ENCODE data around the gene METTL23.
"Not testable (repeated sequence)": the region's sequence is repeated elsewhere in the genome, so short reads cannot be mapped to it uniquely, and the experiment has no call there.

The METTL23 gene

DNA sequence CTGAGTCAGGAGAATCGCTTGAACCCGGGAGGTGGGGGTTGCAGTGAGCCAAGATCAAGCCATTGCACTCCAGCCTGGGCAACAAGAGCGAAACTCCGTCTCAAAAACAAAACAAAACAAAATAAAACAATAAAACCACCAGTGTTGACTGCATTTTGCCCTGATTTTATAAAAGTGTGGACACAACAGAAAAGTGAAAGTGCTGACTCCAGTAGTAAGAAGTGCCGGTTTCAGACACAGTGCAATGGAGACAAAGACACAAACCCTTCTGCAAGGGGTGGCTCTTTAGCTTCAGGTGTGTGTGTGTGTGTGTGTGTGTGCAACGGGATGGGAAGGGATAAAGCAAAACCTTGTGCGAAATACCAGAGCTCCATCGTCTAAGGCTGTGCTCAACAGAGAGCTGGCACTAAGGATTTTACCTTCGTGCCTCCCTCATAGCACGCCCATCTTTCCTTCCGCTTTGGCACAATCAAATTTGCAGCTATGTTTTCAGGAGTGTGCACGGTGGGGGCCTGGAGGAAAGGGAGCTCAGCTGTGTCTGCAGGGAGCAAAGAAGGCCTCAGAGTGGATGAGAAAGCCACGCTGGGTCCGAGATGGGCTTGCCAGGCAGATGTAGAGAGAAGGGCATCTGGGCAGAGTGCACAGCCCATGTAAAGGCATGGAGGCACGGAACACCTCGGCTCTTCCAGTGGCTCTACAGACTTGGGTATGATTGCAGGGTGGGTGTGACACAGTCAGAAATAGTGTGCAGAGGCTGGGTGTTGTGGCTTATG lies 31.4 kb upstream of the METTL23 start:
- no peak for DNase-seq

DNA sequence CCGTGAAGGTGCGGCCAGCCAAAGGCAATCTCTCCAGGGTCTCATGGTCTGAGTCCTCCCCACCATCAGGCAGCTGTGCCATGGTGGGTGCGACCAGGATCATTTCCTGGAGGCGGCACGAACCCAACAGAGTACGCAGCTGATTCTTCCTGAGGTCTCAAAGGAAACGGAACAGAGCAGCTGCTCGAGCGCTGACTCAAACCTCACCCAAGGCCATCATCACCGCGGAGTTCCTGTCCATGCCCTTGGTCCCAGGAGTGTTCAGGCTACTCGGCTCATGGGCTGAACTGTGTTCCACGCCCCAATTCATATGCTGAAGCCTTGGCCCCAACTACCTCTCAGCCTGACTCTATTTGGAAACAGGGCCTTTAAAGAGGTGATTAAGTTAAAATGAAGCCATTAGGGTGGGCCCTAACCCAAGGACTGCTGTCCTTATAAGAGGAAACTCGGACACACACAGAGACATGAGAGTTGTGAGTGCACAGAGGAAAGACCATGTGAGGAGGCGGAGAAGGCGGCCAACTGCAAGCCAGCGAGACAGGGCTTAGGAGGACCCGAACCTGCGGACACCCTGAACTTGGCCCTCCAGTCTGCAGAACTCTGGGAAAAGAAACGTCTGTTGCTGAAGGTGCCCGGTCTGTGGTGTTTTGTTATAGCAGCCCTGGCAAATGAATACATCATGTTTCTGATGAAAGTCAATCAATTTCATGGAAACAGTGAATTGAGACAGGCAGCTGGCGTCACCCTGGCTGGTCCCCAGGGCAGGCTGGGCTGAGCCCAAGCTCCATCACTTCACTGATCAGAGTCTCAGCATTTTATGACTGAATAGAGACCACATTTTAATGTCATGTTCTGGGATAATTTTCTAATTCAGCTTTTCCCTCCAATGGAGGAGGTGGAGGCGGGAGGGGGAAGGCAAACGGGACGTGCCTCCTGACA lies 29.6 kb upstream of the METTL23 start:
- no peak for DNase-seq

DNA sequence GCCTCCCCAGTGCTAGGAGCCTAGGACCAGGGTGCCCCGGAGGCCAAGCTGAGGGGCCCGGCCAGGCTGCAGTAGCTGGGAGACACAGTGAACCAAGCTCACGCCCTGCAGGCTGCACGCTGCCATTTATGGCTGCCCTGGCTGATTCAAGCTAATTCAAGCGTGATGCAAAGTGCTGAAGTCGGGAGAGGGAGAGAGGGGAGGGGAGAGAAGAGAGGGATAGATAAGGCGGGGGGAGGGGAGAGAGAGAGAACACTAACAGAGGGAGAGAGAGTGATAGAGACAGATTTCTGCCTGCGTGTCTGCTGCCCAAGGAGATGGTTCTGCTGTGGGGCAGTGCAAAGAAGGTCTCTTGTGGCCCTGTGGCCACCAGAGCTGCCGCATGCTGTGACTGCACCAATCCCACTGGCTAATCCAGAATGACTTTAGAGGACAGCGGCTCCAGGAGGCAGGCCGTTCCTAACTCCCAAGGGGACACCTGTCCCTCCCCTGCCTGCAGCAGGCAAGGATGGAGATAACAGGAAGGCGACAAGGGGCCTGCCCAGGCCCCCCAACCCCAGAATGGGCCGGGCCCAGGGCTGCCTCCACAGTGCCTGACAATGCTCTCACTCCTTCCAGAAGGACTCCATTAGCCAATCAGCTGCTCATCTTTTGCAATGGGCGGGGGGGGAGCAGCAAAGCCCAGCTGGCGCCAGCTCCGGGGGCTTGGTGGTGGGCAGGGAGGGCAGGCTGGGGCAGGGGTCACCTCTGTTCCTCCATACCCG lies 28.8 kb upstream of the METTL23 start:
- no peak for DNase-seq

DNA sequence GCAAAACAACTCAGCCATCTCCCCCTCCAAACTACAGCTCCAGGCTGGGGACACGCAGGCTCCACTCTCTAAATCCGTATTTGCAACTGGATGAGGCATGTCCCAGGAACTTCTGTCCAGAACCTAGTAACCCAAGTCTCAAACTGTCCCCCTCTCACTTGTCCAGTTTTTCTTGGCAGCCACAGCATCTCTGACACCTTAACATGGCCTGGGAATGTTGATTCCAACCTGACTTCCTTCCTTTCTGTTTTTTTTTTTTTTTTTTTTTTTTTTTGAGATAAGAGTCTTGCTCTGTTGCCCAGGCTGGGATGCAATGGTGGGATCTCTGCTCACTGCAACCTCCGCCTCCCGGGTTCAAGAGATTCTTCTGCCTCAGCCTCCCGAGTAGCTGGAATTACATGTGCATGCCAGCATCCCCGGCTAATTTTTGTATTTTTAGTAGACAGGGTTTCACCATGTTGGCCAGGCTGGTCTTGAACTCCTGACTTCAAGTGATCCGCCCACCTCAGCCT lies 28.1 kb upstream of the METTL23 start:
- DNase-seq: not testable (repeated sequence)

DNA sequence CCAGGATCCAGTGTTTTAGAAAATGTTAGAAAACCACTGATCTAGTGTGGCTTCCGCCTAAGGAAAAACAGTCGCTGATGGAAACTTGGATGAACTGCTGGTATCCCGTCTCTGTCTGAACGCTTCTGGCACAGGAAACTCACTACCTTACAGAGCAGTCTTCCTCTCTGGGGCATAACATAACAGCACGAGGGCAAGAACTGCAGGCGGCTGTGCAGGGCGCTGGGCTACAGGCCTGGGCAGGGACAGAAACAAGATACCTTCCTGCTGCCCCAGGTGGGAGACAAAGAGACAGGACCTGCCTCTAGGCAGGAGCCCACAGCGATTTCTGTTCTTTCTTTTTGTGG lies 26.4 kb upstream of the METTL23 start:
- DNase-seq: no peak

DNA sequence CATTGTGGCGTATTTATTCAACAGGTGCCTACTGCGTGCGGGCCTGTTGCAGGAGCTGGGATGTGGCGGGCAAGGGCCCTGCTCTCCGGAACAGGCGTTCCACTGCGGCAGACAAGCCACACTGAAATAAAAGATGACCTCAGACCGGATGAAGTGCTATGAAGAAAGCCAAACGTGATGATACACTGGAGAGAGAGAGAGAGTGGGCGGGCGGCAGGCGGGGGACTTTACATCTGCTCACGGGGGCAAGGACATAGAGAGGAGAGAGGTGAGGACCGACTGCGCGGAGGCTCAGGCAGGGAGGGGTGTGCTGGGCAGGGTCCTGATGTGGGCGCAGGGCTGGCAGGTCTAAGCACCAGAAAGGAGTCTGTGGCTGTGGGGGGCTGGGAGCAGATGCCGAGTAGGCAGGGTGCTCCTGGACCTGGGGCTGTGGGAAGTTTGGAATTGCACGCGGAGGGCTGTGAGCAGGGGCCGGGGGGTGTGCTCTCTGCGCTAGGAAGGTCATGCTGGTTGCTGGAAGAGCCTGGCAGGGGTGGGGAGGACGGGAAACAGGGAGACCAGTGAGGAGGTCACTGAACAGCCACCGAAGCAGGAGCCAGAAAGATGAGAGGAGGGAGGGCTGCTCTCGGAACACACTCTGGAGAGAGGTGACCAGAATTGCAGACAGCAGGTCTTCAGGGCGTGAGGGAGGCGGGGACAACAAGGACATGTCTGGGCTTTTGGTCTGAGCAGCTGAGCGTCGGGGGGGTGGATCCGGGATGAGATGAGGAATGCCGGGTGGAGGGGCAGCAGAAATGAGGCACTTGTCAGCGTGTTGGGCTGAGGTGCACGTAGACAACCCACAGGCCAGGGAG lies 25.8 kb upstream of the METTL23 start:
- no peak for DNase-seq

DNA sequence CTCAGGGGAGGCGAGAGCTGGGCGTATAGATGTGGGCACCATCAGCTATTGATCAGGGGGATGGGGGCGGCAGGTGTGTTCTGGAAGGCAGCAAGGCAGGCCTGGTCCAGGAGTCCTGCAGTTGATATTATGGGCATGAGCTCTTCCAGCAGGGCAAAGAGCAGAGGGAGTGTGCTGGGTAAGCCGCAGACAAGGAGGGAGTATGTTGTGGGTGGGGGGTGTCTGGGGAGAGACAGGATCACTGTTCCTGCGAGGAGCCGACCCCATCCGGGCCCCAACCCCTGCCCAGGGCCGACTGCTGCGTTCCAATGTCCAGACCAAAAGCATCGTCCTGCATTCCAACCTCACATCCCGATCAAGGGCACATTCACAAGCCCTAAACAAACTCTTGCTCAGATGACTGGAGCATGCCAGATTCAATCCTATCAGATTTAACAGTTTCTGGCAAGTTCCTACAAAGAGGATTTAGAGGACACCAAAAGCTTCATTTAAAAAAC lies 25.1 kb upstream of the METTL23 start:
- DNase-seq: no peak

DNA sequence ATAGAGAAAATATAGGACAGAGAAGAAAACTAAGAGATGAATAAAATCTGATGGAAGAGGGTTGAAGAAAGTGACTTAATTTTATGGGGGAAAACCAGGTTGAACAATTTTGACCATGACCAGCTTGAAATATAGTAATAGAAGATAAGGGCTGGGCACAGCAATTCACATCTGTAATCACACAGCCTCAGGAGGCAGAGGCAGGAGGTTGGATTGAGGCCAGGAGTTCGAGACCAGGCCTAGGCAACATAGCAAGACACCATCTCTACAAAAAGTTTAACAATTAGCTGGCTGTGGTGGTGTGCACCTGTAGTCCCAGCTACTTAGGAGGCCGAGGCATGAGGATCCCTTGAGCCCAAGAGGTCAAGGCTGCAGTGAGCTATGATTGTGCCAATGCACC lies 24.6 kb upstream of the METTL23 start:
- DNase-seq: no peak

DNA sequence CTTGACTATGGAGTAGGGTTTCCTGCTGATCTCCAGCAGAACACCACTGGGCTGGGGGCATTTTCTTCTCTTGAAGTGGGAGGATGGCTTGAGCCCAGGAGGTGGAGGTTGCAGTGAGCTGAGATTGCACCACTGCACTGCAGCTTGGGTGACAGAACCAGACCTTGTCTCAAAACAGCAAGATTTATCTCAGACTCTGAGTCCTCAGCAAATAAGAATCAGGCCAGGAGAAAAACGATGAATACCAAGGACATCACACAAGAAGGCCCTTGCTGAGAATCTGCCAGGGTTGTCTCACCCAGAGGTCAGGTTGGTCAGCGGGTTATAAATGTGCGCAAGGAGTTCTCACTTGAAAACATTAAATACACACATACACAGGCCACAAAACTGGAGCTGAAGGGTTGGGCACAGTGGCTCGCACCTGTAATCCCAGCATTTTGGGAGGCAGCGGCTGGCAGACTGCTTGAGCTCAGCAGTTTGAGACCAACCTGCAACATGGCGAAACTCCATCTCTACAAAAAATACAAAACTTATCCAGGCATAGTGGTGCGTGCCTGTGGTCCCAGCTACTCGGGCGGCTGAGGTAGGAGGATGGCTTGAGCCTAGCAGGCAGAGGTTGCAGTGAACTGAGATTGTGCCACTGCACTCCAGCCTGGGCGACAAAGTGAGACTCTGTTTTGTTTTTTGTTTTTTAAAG lies 23.6 kb upstream of the METTL23 start:
- DNase-seq: no peak

DNA sequence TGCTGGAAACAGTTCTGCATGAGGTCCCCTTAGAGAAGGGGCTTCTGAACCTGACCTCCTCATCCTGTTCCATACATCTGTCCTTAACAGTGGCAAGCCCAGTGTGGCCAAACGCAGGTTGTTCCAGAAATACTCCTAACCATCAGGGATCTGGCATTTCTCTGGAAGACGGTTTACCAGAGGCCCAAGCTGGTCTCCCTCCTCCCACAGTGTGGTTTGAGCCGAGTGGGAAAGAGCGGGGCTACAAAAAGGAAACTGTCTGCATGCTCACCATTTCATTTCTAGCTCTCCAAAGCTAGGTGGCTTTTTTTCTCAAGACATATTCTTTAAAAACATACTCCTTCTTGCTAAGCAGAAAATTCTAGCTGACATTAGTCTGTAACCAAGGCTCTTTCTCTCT lies 21.8 kb upstream of the METTL23 start:
- DNase-seq: no peak

DNA sequence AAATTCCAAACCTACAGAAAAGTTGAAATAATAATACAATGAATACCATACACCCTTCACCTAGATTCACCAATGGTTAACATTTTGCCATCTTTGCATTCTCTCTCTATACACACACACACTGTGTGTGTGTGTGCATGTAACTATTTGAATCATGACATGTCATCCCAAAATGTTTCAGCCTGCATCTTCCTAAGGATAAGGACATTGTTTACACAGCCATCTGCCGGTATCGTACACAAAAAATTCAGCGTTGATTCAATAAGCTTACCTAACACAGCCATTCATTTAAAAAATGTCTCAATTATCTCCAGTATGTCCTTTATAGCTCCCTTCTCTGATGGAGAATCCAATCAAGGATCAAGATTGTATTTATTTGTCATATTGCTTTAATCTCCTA lies 19.8 kb upstream of the METTL23 start:
- no peak for DNase-seq

DNA sequence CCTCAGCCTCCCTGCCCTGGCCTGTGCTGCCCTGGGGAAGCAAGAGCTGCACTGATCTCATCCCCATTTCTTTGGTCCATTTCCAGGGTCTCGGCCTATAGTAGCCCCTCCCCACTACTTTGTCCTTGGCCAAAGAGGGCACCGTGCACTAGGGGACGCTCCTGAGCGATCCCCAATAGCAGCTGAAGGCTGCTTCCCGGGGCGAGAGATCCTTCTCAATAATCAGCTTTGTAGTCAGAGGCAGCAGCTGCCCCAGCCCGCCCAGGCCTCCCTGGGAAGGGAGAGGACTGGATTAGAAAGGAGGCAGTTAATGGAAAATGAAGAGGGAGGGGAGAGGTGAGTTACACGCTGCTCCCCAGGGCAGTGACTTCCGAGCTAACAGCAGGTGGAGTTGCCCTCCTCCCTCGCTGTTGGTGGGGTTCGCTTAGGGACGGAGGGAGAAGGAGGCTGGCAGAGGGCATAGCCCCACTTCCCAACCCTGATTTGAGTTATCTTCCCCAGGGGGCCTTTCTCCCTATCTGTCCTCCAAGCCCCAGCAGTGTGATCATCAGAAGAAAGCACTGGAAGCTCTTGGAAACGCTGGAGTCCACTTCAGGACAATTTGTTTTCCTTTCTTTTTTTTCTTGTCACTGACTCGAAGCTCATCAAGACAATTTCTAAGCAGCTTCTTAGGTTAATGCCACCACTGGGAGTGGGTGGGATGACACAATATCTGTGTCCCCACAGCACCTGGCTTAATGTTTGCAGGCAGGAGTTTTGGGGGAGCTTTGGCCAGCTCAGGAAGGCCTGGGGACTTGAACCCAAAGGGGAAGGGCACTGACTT lies 18.4 kb upstream of the METTL23 start:
- no peak for DNase-seq

DNA sequence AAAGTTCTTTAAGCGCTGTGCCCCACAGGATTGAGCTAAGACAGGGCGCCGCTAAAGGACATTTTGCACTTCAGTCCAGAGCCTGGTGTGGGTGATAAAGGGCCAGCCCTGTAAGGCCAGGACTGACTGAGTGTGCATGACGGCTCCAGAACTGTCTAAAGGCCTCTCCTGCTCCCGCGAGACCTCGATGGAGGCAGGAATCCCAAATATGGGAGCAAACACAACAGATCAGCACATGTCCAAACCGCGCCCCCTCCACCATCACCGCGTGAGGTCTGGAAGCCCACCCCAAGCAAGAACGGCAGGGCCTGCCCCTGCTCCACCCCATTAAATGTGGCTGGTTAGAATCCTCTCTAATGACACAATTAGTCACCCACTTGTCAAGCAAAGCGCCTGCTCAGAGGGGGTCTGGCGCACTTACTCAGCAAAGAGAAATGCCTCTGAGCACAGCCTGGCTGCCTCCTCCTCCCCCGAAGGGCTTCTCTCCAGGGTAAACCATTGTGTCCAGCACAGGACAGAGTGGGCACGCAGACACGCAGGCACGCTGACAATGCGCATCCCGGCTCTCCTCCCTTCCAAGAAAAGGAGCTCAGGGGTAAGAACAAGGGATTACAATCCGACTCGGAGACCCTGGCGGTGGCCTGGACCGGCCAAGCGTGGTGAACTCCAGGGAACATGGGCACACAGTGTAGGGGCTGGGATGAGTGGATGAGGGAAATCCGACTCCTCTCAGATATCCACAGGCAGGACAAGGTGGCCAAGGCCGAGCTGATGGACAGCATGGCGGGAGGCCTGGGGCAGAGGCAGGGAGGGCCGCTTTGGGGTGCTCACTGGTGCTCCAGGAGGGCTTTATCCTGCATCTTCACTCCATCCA lies 17.3 kb upstream of the METTL23 start:
- no peak for DNase-seq

DNA sequence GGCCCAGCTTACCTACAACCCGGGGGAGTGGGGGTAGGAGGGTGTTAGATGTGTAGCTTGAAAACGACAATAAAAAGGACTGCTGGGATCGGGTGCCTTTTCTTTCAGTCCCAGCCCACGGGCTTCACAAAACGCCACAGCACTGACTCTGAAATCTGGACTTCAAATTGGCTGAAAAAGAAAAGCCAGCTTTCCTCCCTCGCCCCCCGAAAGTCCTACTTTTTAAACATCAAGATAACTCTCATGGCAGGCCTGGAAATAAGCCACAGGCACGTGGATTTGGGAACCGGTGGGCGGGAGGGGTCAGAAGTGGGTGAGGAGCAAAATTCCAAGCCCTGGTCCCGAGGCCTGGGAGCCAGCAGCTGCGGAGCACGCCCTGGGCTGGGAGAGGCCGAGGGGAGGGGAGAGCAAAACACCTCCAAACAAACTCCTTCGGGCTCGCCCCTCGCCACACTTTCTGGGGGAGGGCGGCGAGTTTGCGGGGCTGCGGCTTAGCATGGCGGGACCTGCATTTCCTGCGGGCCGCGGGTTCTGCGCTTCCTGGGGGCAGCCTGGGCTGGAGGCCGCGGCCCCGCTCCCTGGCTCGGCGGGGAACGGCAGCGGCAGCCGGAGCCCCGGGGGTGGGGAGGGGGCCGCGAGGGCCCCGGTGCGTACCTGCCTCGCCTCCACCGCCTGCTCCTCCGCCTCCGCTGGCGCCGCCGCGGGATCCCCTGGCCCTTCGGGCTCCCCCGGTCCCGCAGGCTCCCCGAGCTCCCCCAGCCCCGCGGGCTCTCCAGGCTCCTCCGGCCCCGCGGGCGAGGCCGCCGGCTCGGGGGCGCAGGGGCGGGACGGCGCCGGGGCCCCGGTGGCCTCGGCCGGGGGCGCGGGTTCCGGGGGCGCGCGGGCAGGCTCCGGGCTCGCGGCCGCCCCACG lies 16.4 kb upstream of the METTL23 start:
- peak in 1 of 3 donors; percentile 21 for DNase-seq

DNA sequence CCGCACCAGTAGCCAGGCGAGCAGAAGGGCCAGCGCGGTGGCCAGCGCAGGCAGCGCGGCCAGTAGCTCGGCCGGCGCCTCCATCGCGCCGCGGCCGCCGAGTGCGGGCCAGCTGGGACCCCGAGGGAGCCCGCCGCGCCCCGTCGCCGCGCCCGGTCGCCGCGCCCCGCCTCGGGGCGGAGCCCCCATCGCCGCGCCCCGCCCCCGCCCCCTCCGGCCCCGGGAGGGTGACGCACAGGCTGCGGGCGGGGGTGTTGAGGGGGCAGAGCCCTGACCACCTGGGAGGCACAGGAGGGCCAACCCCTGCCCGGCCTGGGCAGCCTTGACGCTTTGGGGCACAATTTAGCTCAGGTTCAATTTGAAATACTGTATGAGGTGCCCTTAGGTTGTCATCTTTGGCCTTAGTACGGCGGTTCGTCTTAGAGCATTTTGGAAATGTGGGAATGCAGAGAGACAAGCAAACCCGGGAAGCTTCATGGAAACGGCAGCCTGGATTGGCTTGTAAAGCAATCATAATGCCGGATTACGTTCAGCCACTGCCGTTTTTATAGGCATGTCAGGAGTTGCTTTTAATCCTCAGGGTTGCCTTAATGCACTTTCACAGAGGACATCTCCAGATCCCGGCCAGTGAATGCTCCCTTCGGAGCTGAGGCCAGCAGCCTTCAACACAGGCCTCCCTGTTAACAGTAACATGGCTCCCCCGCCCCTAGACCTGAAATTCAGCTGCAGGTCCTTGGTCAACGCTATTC lies 15.6 kb upstream of the METTL23 start, which contains the start of gene MXRA7:
MXRA7 (minus strand) TSS at position 103 of the 749 bp plus-strand sequence; CDS start at position 84, 19 bp downstream.
- DNase-seq: peak; percentile 62 to 85 (median 64)

DNA sequence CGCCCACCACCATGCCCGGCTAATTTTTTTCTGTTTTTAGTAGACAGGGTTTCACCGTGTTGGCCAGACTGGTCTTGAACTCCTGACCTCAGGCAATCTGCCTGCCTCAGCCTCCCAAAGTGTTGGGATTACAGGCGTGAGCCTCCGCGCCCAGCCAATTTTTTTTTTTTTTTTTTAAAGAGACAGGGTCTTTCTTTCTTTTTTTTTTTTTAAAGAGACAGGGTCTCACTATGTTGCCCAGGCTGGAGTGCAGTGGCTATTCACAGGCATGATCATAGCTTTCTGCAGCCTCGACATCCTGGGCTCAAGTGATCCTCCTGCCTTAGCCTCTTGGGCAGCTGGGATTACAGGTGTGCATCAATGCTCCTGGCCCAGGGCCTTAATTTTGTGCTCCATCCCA lies 14.3 kb upstream of the METTL23 start:
- DNase-seq: not testable (repeated sequence)

DNA sequence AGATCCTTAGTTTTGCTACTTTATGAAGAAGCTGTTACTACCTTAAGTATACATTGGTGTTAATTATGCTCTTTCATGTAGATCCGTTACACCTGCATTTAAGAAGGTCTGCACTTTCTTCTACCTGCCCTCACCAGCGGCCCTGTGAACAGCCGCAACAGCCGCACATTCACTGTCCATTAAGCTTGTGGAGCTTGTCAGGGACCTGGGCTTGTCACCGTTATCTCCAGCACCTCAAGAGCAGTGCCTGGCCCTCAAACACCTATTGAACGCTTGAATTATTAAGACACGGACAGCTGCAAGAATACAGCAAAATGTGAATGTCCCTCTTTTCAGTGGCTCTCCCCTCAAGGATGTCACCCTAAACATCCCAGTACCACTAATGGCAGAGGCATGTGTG lies 12.9 kb upstream of the METTL23 start:
- no peak for DNase-seq
